ACHN (cell line): ENCODE data around the gene POP5.
"Not testable (repeated sequence)": the region's sequence is repeated elsewhere in the genome, so short reads cannot be mapped to it uniquely, and the experiment has no call there.

Experiments
- DNase-seq: peaks from one replicate; pipeline ENCODE4 v3.0.0-alpha.2; 2015
- in situ Hi-C: cut with HindIII; loops from 2 replicates; pipeline ENCODE4 v1.10.0; 2017; ENCODE audit warnings: low sequenced_read_pairs, low pct_ligation_motif_present, low pct_unique_long_range_greater_than_20kb

The POP5 gene

GRCh38 chr12:120544691-120545090 lies 36.5 kb downstream of the POP5 start:
- in situ Hi-C loops: no loop called here
- DNase-seq: no peak

GRCh38 chr12:120542166-120542565 lies 39.0 kb downstream of the POP5 start:
- in situ Hi-C loops: no loop called here
- no peak for DNase-seq

- DNase-seq: no peak
These were observed 40.8 kb downstream of the POP5 start for GRCh38 chr12:120540445-120540844.

DNA sequence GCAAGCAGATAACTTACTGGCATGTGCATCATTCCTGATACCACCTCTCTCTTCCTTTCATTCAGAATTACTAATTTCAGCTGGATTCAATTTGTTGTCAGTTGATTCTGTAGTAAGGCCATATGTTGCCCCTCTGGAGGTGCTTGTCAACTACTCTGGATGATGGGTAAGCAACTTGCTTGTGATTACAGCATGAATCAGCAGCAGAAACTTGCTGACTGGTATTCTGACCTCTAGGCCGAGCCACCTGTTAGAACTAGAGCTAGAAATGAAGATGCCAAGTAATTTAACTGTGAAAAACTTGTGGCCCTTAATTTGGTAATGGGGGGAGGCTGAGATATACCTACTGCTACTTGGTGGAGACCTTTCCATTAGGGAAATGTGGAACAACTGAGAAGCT lies 41.9 kb downstream of the POP5 start:
- in situ Hi-C loops: no loop called here
- peak; percentile 25 for DNase-seq

More at GRCh38 chr12:120540445-120540844, 40.8 kb downstream of the POP5 start:
- in situ Hi-C loops: no loop called here

GRCh38 chr12:120538281-120539156 lies 42.7 kb downstream of the POP5 start:
- in situ Hi-C loops: no loop called here
- DNase-seq: peak; percentile 86

DNA sequence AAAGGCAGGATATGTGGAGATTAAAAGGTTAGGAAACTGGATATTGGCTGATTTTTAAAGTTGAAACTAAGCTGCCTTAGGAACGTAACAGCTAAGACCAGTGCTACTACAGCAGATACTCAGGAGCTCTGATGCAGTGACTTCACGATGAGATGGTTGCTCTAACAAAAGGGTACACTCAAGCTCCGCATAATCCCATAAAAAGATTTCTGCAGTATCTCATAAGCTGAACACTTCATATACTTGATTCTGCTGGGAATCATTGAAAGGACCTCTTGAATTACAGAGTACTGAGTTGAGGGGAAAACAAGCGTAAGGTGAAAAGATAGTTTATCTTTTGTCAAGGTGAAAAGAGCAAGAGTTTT lies 43.4 kb downstream of the POP5 start:
- no peak for DNase-seq
- in situ Hi-C loops: no loop called here

- DNase-seq: no peak
- in situ Hi-C loops: no loop called here
These were observed 45.0 kb downstream of the POP5 start for GRCh38 chr12:120536064-120536791.

- in situ Hi-C loops: no loop called here
- DNase-seq: peak; percentile 87
These were observed 46.2 kb downstream of the POP5 start for GRCh38 chr12:120534703-120535655.

DNA sequence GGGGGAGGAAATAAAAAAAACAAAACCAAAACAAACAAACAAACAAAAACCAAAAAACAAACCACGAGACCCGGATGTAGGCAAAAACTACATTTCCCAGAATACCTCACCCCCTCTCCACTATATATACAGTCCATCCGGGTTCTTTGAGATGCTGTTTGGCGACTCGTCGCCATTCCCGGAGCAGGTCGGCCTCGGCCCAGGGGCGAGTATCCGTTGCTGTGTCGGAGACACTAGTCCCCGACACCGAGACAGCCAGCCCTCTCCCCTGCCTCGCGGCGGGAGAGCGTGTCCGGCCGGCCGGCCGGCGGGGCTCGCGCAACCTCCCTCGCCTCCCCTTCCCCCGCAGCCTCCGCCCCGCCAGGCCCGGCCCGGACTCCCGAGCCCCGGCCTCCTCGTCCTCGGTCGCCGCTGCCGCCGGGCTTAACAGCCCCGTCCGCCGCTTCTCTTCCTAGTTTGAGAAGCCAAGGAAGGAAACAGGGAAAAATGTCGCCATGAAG lies 46.9 kb downstream of the POP5 start, which contains the start of gene RNF10:
RNF10 (plus strand) TSS at position 154 of the 500 bp plus-strand sequence. CDS start 456 bp downstream, outside the sequence.
- DNase-seq: peak; percentile 93

DNA sequence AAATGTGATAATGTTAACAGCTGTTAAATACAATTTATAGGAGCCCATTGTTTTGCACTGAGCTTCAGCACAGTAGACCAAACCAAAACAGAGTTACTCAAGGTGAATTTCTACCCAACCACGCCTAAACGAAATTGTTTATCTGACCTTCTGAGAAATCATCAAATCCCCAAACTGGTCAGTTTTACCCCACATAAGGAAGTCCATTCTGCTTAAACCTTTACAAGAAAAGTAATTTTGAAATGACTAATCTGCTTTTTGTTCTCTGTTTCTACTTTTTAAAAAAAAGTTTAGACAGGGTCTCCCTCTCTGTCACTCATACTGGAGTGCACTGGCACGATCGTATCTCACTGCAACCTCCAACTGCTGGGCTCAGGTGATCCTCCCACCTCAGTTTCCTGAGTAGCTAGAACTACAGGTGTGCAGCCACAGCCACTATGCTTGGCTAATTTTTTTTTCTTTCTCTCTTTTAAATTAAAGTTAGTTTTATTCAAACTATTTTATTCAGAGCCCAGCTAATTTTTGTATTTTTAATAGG lies 48.4 kb downstream of the POP5 start:
- DNase-seq: no peak
- in situ Hi-C loops: no loop called here

More for the DNA sequence above, 46.9 kb downstream of the POP5 start, which contains the start of gene RNF10:
- in situ Hi-C loops: no loop called here

GRCh38 chr12:120530418-120530761 lies 50.8 kb downstream of the POP5 start:
- DNase-seq, in situ Hi-C loops: not testable (repeated sequence)

- peak; percentile 86 for DNase-seq
- in situ Hi-C loops: no loop called here
These were observed 51.4 kb downstream of the POP5 start for GRCh38 chr12:120529641-120530417.

DNA sequence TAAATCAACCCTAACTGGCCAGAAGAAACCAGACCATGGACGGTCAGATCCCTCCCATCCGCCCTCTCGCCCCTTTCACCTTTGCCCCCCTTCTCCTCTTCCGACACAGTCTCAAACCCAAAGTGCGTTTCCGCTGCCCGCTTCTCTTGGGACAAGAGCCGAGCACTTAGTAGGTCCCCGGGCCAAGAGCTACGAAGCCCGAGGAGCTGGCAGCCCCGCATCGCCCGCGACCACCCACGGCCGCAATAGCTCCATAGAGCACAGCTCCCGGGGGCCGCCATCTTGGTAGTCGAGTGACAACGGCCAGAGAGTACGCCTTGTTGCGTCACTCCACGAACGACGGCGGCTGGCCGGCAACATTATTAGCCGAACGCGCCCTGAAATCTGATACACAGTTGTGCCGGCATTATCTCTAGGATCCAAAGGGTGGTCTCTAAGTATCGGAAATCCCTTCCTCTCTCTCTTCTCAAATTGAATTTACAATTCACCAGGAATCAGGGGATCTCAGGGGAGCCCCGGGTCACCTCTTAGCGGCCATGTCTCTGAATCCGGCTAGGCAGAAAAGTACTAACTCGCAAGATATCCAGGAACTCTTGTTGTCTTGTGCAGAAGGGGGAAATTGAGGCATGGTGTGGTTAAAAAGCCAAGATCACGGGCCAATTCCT lies 52.2 kb downstream of the POP5 start, which contains the start of gene COQ5:
COQ5 (minus strand) TSS at position 298 of the 665 bp plus-strand sequence; CDS start at position 281, 17 bp downstream.
- in situ Hi-C loops: no loop called here
- peak; percentile 91 for DNase-seq
